Measurements from ENCODE around the gene CPO.
"Not testable (repeated sequence)": the region's sequence is repeated elsewhere in the genome, so short reads cannot be mapped to it uniquely, and the experiment has no call there.

CPO gene

GRCh38 chr2:206939340-206939739 is at the start of gene CPO:
TSS of gene CPO (plus strand) at chr2:206939518. CDS start at chr2:206939600, 82 bp downstream.
- DNase-seq (ENCODE audit: low spot score), result no peak

GRCh38 chr2:206890179-206890578 is 49.1 kb upstream of the CPO start:
- no peak for DNase-seq (ENCODE audit: low spot score)

GRCh38 chr2:206890926-206891325 is 48.4 kb upstream of the CPO start:
- DNase-seq (ENCODE audit: low spot score), result no peak

- DNase-seq (ENCODE audit: low spot score), result no peak
Measured at GRCh38 chr2:206915121-206915520, 24.2 kb upstream of the CPO start.

- DNase-seq (ENCODE audit: low spot score), result no peak
Measured at GRCh38 chr2:206918263-206918662, 21.1 kb upstream of the CPO start.

- DNase-seq (ENCODE audit: low spot score), result no peak
Measured at GRCh38 chr2:206920310-206920709, 19.0 kb upstream of the CPO start.

- no peak for DNase-seq (ENCODE audit: low spot score)
Measured at GRCh38 chr2:206920951-206921350, 18.4 kb upstream of the CPO start.

- DNase-seq (ENCODE audit: low spot score), result no peak
Measured at GRCh38 chr2:206921529-206921928, 17.8 kb upstream of the CPO start.

GRCh38 chr2:206935991-206936842 is 3.1 kb upstream of the CPO start:
- no peak for DNase-seq (ENCODE audit: low spot score)

GRCh38 chr2:206936843-206937230 is 2.5 kb upstream of the CPO start:
- DNase-seq (ENCODE audit: low spot score), result no peak

GRCh38 chr2:206937555-206937954 is 1.8 kb upstream of the CPO start:
- DNase-seq (ENCODE audit: low spot score), result no peak

- DNase-seq (ENCODE audit: low spot score), result no peak
Measured at GRCh38 chr2:206940546-206940945, 1.2 kb downstream of the CPO start.

- DNase-seq (ENCODE audit: low spot score), result no peak
Measured at GRCh38 chr2:206942592-206943478, 3.5 kb downstream of the CPO start.

- DNase-seq (ENCODE audit: low spot score), result not testable (repeated sequence)
Measured at GRCh38 chr2:206953404-206953803, 14.1 kb downstream of the CPO start.

- DNase-seq (ENCODE audit: low spot score), result no peak
Measured at GRCh38 chr2:206955253-206955652, 15.9 kb downstream of the CPO start.

- DNase-seq (ENCODE audit: low spot score), result no peak
Measured at GRCh38 chr2:206958261-206958660, 18.9 kb downstream of the CPO start.

- DNase-seq (ENCODE audit: low spot score), result peak; percentile 80
Measured at GRCh38 chr2:206962966-206963365, 23.6 kb downstream of the CPO start.

- no peak for DNase-seq (ENCODE audit: low spot score)
Measured at GRCh38 chr2:206968134-206969086, 29.1 kb downstream of the CPO start.

GRCh38 chr2:206969192-206969591 is 29.9 kb downstream of the CPO start:
- no peak for DNase-seq (ENCODE audit: low spot score)

GRCh38 chr2:206970589-206971360 is 31.5 kb downstream of the CPO start:
- no peak for DNase-seq (ENCODE audit: low spot score)

GRCh38 chr2:206971805-206972204 is 32.5 kb downstream of the CPO start:
- no peak for DNase-seq (ENCODE audit: low spot score)

All from pons (tissue), 1 donor.